Measurements from ENCODE around the gene ENOSF1.
"Not testable (repeated sequence)": the region's sequence is repeated elsewhere in the genome, so short reads cannot be mapped to it uniquely, and the experiment has no call there.

The ENOSF1 gene

GRCh38 chr18:709771-710170, 2.7 kb downstream of the ENOSF1 start:
- no peak for DNase-seq (ENCODE audit: low read depth, low spot score)
- no peak overlapping the region for H3K27ac ChIP-seq

GRCh38 chr18:708096-708495, 4.3 kb downstream of the ENOSF1 start:
- DNase-seq (ENCODE audit: low read depth, low spot score), result no peak
- no peak overlapping the region for H3K27ac ChIP-seq

- no peak overlapping the region for H3K27ac ChIP-seq
- DNase-seq (ENCODE audit: low read depth, low spot score), result no peak
These were observed 6.0 kb downstream of the ENOSF1 start for GRCh38 chr18:706405-706804.

- DNase-seq (ENCODE audit: low read depth, low spot score), result peak; percentile 44
- H3K27ac ChIP-seq, result peak overlapping the region; percentile 82
These were observed 9.0 kb downstream of the ENOSF1 start for GRCh38 chr18:703213-703967.

GRCh38 chr18:697800-698199, 14.6 kb downstream of the ENOSF1 start:
- no peak for DNase-seq (ENCODE audit: low read depth, low spot score)
- no peak overlapping the region for H3K27ac ChIP-seq

- no peak overlapping the region for H3K27ac ChIP-seq
- no peak for DNase-seq (ENCODE audit: low read depth, low spot score)
These were observed 15.4 kb downstream of the ENOSF1 start for GRCh38 chr18:697012-697411.

- H3K27ac ChIP-seq, result no peak overlapping the region
- no peak for DNase-seq (ENCODE audit: low read depth, low spot score)
These were observed 18.8 kb downstream of the ENOSF1 start for GRCh38 chr18:693466-694187.

- DNase-seq (ENCODE audit: low read depth, low spot score), result no peak
- H3K27ac ChIP-seq, result no peak overlapping the region
These were observed 19.6 kb downstream of the ENOSF1 start for GRCh38 chr18:692824-693223.

GRCh38 chr18:688323-688722, 24.1 kb downstream of the ENOSF1 start:
- no peak overlapping the region for H3K27ac ChIP-seq
- DNase-seq (ENCODE audit: low read depth, low spot score), result no peak

GRCh38 chr18:686339-687111, 25.9 kb downstream of the ENOSF1 start:
- DNase-seq (ENCODE audit: low read depth, low spot score), result no peak
- no peak overlapping the region for H3K27ac ChIP-seq

- H3K27ac ChIP-seq, result no peak overlapping the region
- DNase-seq (ENCODE audit: low read depth, low spot score), result no peak
These were observed 27.0 kb downstream of the ENOSF1 start for GRCh38 chr18:685438-685837.

GRCh38 chr18:683531-683930, 28.9 kb downstream of the ENOSF1 start:
- no peak for DNase-seq (ENCODE audit: low read depth, low spot score)
- no peak overlapping the region for H3K27ac ChIP-seq

GRCh38 chr18:682833-683232, 29.6 kb downstream of the ENOSF1 start:
- DNase-seq (ENCODE audit: low read depth, low spot score), result no peak
- H3K27ac ChIP-seq, result no peak overlapping the region

GRCh38 chr18:682416-682815, 30.0 kb downstream of the ENOSF1 start:
- not testable (repeated sequence) for DNase-seq (ENCODE audit: low read depth, low spot score); H3K27ac ChIP-seq

GRCh38 chr18:681985-682384, 30.4 kb downstream of the ENOSF1 start:
- no peak overlapping the region for H3K27ac ChIP-seq
- DNase-seq (ENCODE audit: low read depth, low spot score), result no peak

- no peak for DNase-seq (ENCODE audit: low read depth, low spot score)
- H3K27ac ChIP-seq, result no peak overlapping the region
These were observed 32.0 kb downstream of the ENOSF1 start for GRCh38 chr18:680392-680791.

- DNase-seq (ENCODE audit: low read depth, low spot score), result no peak
- H3K27ac ChIP-seq, result no peak overlapping the region
These were observed 32.9 kb downstream of the ENOSF1 start for GRCh38 chr18:679516-679915.

GRCh38 chr18:678482-679182, 33.8 kb downstream of the ENOSF1 start:
- H3K27ac ChIP-seq, result no peak overlapping the region
- no peak for DNase-seq (ENCODE audit: low read depth, low spot score)

- no peak for DNase-seq (ENCODE audit: low read depth, low spot score)
- H3K27ac ChIP-seq, result no peak overlapping the region
These were observed 34.5 kb downstream of the ENOSF1 start for GRCh38 chr18:677951-678381.

- H3K27ac ChIP-seq, result no peak overlapping the region
- no peak for DNase-seq (ENCODE audit: low read depth, low spot score)
These were observed 35.3 kb downstream of the ENOSF1 start for GRCh38 chr18:677145-677544.
